HEK293 (cell line): ENCODE results near the gene SOAT2.

Experiments used
- CTCF ChIA-PET: fragments of 350-600 bp; formaldehyde crosslinking; extraction: SDS; loops from one replicate; lab custom pipeline; 2021; ENCODE audit warnings: antibody characterized with exemption; lab: Yijun Ruan, JAX
- POLR2A ChIA-PET: fragments of 300-600 bp; formaldehyde crosslinking; extraction: SDS; loops from one replicate; lab custom pipeline; 2020; ENCODE audit warnings: antibody characterized with exemption, inconsistent platforms; lab: Yijun Ruan, JAX
- H3K27ac ChIP-seq: fragments of 200-500 bp; sonication (Bioruptor generic); 2 replicates; pipeline ENCODE4 v1.5.1; 2014; ENCODE audit warnings: low read depth, low read length, control low read depth, inconsistent platforms; ENCODE audit errors: extremely low read depth
- H3K36me3 ChIP-seq, 2 experiments: fragments of 200-500 bp in 1 of 2; sonication (Bioruptor generic) in 1 of 2; 1 replicate in 1 of 2; 2 replicates in 1 of 2; pipeline ENCODE4 v1.5.1; 2014 to 2017; ENCODE audit warnings: inconsistent platforms in 2 of 2, low read length in 2 of 2; ENCODE audit not compliant: control insufficient read depth in 2 of 2, insufficient read depth in 1 of 2
- H3K4me1 ChIP-seq: fragments of 200-500 bp; sonication (Bioruptor generic); 2 replicates; pipeline ENCODE4 v1.5.1; 2014; ENCODE audit warnings: mild to moderate bottlenecking, low read length, inconsistent platforms; ENCODE audit not compliant: control insufficient read depth, insufficient read depth
- H3K4me3 ChIP-seq: 2 replicates; pipeline ENCODE4 v1.5.1; 2011; ENCODE audit warnings: low read depth, mild to moderate bottlenecking, control low read depth, low read length, moderate library complexity
- H3K9me3 ChIP-seq: fragments of 200-500 bp; sonication (Bioruptor generic); 2 replicates; pipeline ENCODE4 v1.5.1; 2014; ENCODE audit warnings: low read depth, low read length, inconsistent platforms; ENCODE audit not compliant: control insufficient read depth, insufficient read depth
- GLIS1 ChIP-seq: fragments of 450-650 bp; formaldehyde crosslinking; IDR thresholded peaks from 2 replicates; pipeline ENCODE4 v1.5.1; 2016; ENCODE audit warnings: missing biosample characterization, missing genetic modification characterization
- MZF1 ChIP-seq: fragments of 450-650 bp; formaldehyde crosslinking; IDR thresholded peaks from 2 replicates; pipeline ENCODE4 v1.5.1; 2017; ENCODE audit warnings: missing biosample characterization, missing genetic modification characterization, borderline replicate concordance
- PRDM4 ChIP-seq: fragments of 450-650 bp; formaldehyde crosslinking; IDR thresholded peaks from 2 replicates; pipeline ENCODE4 v1.5.1; 2017; ENCODE audit warnings: missing biosample characterization, missing genetic modification characterization
- PRDM6 ChIP-seq: fragments of 450-650 bp; formaldehyde crosslinking; IDR thresholded peaks from 2 replicates; pipeline ENCODE4 v1.5.1; 2017; ENCODE audit warnings: missing biosample characterization, missing genetic modification characterization
- TSHZ1 ChIP-seq: fragments of 450-650 bp; formaldehyde crosslinking; IDR thresholded peaks from 2 replicates; pipeline ENCODE4 v1.5.1; 2016; ENCODE audit warnings: missing biosample characterization, missing genetic modification characterization, borderline replicate concordance
- WT1 ChIP-seq: fragments of 450-650 bp; formaldehyde crosslinking; IDR thresholded peaks from 2 replicates; pipeline ENCODE4 v1.5.1; 2016; ENCODE audit warnings: missing biosample characterization, missing genetic modification characterization
- ZBTB11 ChIP-seq: fragments of 450-650 bp; formaldehyde crosslinking; conservative IDR thresholded peaks from 2 replicates; pipeline ENCODE4 v1.5.1; 2016; ENCODE audit warnings: low read depth, missing biosample characterization, missing genetic modification characterization
- ZNF148 ChIP-seq: fragments of 450-650 bp; formaldehyde crosslinking; IDR thresholded peaks from 2 replicates; pipeline ENCODE4 v1.5.0; 2017; ENCODE audit warnings: missing biosample characterization, missing genetic modification characterization, borderline replicate concordance
- ZNF184 ChIP-seq: fragments of 450-650 bp; IDR thresholded peaks from 2 replicates; pipeline ENCODE4 v1.5.1; 2018; ENCODE audit warnings: missing biosample characterization, mild to moderate bottlenecking, missing genetic modification characterization
- ZNF202 ChIP-seq: fragments of 450-650 bp; formaldehyde crosslinking; IDR thresholded peaks from 2 replicates; pipeline ENCODE4 v1.5.1; 2016; ENCODE audit warnings: missing biosample characterization, missing genetic modification characterization, borderline replicate concordance
- ZNF26 ChIP-seq: fragments of 450-650 bp; formaldehyde crosslinking; IDR thresholded peaks from 2 replicates; pipeline ENCODE4 v1.5.1; 2016; ENCODE audit warnings: missing biosample characterization, missing genetic modification characterization
- ZNF768 ChIP-seq: fragments of 450-650 bp; formaldehyde crosslinking; IDR thresholded peaks from 2 replicates; pipeline ENCODE4 v1.5.1; 2018; ENCODE audit warnings: missing biosample characterization, mild to moderate bottlenecking, missing genetic modification characterization
- ZNF785 ChIP-seq: fragments of 450-650 bp; formaldehyde crosslinking; IDR thresholded peaks from 2 replicates; pipeline ENCODE4 v1.5.1; 2016; ENCODE audit warnings: missing biosample characterization, missing genetic modification characterization
- ZNF843 ChIP-seq: fragments of 450-650 bp; formaldehyde crosslinking; IDR thresholded peaks from 2 replicates; pipeline ENCODE4 v1.5.1; 2016; ENCODE audit warnings: missing biosample characterization, missing genetic modification characterization
- ZSCAN16 ChIP-seq: fragments of 450-650 bp; formaldehyde crosslinking; IDR thresholded peaks from 2 replicates; pipeline ENCODE4 v1.5.1; 2016; ENCODE audit warnings: missing biosample characterization, missing genetic modification characterization

SOAT2 gene

GRCh38 chr12:53131844-53132243 lies 28.6 kb downstream of the SOAT2 start:
- H3K4me3 ChIP-seq = no peak overlapping the region
- no peaks in the 10 kb centered on the region for H3K36me3 ChIP-seq
- CTCF ChIA-PET = no interaction called here
- TF ChIP-seq MZF1 (tag by site-specific recombination) (no peak), ZNF768 (tag by site-specific recombination) (no peak), ZNF785 (tag by site-specific recombination) (no peak), PRDM4 (no peak), ZNF843 (tag by site-specific recombination) (no peak), TSHZ1 (tag by site-specific recombination) (no peak), ZNF202 (no peak), GLIS1 (tag by site-specific recombination) (no peak), ZNF184 (tag by site-specific recombination) (no peak), ZNF148 (tag by site-specific recombination) (no peak), PRDM6 (tag by site-specific recombination) (no peak), ZBTB11 (tag by site-specific recombination) (no peak), WT1 (no peak), ZNF26 (tag by site-specific recombination) (no peak), ZSCAN16 (tag by site-specific recombination) (no peak)
- H3K27ac ChIP-seq = no peak overlapping the region
- no peaks in the 10 kb centered on the region for H3K4me1 ChIP-seq
- no peaks in the 10 kb centered on the region for H3K9me3 ChIP-seq
- POLR2A ChIA-PET = no interaction called here
